ENCODE results near the gene BNC2.

BNC2 gene

DNA sequence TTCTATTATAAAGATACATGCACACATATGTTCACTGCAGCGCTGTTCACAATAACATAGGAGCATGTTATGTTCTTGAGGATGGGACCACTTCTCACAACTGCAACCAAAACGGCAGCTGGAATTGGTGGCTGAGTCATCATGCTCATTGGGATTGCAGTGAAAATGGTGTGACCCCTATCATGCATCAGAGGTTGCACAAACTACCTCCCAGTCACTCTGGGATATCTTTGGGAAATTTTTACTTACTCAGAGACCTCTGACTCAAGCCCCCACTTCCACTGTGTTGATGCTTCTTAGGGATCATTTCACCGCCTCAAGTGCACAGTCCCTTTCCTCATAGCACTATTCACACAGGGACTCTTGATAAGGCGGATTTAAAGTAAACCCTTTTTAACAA lies 474.1 kb downstream of the BNC2 start:
- Mint-ChIP-seq H3K36me3 (no peaks in the 10 kb centered on the region), H3K27ac (no peak overlapping the region), H3K9me3 (peaks cover 15% of the 10 kb centered on the region), H3K4me3 (no peak overlapping the region), H3K4me1 (no peaks in the 10 kb centered on the region)
- no peak for DNase-seq (ENCODE audit: low spot score in 2 of 2)
- ATAC-seq, result no peak

- DNase-seq (ENCODE audit: low spot score in 2 of 2), result no peak
- Mint-ChIP-seq H3K36me3 (no peaks in the 10 kb centered on the region), H3K4me3 (no peak overlapping the region), H3K4me1 (no peaks in the 10 kb centered on the region), H3K27ac (no peak overlapping the region), H3K9me3 (peaks cover 7% of the 10 kb centered on the region)
- ATAC-seq, result no peak
Observed at GRCh38 chr9:16391369-16391768, 479.1 kb downstream of the BNC2 start.

- Mint-ChIP-seq H3K4me3 (no peak overlapping the region), H3K4me1 (no peaks in the 10 kb centered on the region), H3K9me3 (peaks cover 10% of the 10 kb centered on the region), H3K27ac (no peak overlapping the region), H3K36me3 (no peaks in the 10 kb centered on the region)
- DNase-seq (ENCODE audit: low spot score in 2 of 2), result no peak
- no peak for ATAC-seq
Observed at GRCh38 chr9:16387382-16387781, 483.1 kb downstream of the BNC2 start.

DNA sequence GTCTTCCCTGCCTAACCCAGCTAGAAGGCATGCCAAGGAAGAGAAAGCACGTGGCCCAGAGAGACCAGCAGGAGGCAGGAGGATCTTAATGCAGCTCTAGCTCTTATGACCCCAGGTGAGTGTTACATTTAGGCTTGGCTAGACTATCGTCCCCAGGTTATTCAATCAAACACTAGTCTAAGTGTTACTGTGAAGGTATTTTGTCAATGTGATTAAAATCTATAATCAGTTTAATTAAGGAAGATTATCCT lies 483.7 kb downstream of the BNC2 start:
- no peaks in the 10 kb centered on the region for H3K4me1 Mint-ChIP-seq
- H3K27ac Mint-ChIP-seq, result no peak overlapping the region
- no peak for ATAC-seq
- no peak overlapping the region for H3K4me3 Mint-ChIP-seq
- peaks cover 10% of the 10 kb centered on the region for H3K9me3 Mint-ChIP-seq
- H3K36me3 Mint-ChIP-seq, result no peaks in the 10 kb centered on the region
- DNase-seq (ENCODE audit: low spot score in 2 of 2), result no peak

DNA sequence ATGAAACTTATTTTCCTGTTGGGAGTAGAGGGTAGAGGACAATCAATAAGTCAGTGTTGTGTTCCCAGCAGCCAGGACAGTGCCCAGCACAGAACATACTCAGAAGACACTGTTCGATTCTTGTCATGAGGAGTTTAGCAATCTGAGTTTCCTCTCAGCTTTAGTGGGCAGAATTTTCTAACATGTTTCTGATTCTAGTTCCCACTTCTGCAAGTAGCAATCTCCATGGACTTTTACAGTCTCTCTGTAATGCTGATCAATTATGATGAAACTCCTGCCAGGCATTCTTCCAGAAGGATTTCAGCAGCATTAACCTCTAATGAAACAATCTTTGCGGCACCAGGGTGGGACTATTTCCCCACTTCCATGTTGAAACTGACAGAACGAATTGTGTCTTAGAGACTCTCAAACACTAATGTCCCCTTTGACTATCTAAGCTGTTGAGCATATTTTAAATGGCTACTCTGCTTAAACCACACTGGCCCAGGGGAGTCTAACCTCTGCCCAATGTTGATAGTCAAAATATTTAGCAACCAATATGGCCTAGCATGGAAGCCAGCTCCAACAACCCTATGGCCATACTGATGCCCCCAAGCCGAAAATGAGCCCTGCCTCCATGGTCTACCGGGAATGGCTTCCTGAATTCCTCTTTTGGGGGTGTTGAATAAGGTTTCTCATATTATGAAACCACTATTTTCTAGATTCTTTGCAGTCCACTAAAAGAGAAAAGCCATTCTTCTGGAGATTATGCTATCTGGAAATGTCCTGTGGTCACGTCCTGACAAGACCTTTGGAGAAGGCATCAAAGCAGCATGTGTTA lies 484.3 kb downstream of the BNC2 start:
- Mint-ChIP-seq H3K4me1 (no peaks in the 10 kb centered on the region), H3K4me3 (no peak overlapping the region), H3K27ac (no peak overlapping the region), H3K36me3 (no peaks in the 10 kb centered on the region), H3K9me3 (peaks cover 10% of the 10 kb centered on the region)
- DNase-seq (ENCODE audit: low spot score in 2 of 2) (no peak), ATAC-seq (no peak)

DNA sequence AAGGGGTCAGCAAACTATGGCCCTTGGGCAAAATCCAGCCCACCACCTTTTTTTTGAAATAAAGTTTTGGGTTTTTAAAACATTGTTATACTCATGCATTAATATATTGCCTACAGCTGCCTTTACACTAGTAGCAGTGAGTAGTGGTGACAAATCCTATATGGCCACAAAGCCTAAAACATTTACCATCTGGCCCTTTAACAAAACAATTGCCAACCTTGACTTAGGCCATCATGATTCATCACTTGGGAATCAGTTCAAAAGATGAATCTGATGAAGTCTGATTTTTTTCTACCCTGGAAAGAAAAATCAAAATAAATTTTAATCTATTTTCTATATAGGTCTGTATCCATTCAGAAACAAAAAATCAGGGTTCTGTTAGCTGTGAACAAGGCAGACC lies 484.9 kb downstream of the BNC2 start:
- Mint-ChIP-seq H3K4me1 (no peaks in the 10 kb centered on the region), H3K4me3 (no peak overlapping the region), H3K36me3 (no peaks in the 10 kb centered on the region), H3K9me3 (peaks cover 10% of the 10 kb centered on the region), H3K27ac (no peak overlapping the region)
- ATAC-seq (no peak), DNase-seq (ENCODE audit: low spot score in 2 of 2) (no peak)

- ATAC-seq (no peak), DNase-seq (ENCODE audit: low spot score in 2 of 2) (no peak)
- Mint-ChIP-seq H3K27ac (no peak overlapping the region), H3K9me3 (peaks cover 10% of the 10 kb centered on the region), H3K36me3 (no peaks in the 10 kb centered on the region), H3K4me1 (no peaks in the 10 kb centered on the region), H3K4me3 (no peak overlapping the region)
Observed at GRCh38 chr9:16384993-16385392, 485.5 kb downstream of the BNC2 start.

DNA sequence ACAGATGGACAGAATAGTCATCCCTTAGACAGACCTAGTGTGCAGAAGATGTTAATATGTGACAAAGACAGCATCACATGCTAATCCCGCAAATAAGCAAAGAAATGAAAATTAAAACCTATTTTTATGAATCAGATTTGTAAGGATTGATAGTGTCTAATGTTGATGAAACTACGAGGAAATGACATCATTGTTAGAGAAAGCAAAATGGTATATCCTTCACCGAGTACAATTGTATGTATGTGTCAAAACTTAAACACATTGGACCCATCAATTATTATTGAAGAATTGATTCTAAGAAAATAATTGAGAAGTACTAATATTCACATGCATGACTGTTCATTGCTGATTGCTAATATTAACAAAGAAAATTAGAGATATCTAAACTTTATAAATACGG lies 493.2 kb downstream of the BNC2 start:
- Mint-ChIP-seq H3K4me3 (no peak overlapping the region), H3K27ac (no peak overlapping the region), H3K9me3 (peaks cover 7% of the 10 kb centered on the region), H3K4me1 (no peaks in the 10 kb centered on the region), H3K36me3 (no peaks in the 10 kb centered on the region)
- ATAC-seq (no peak), DNase-seq (ENCODE audit: low spot score in 2 of 2) (no peak)

DNA sequence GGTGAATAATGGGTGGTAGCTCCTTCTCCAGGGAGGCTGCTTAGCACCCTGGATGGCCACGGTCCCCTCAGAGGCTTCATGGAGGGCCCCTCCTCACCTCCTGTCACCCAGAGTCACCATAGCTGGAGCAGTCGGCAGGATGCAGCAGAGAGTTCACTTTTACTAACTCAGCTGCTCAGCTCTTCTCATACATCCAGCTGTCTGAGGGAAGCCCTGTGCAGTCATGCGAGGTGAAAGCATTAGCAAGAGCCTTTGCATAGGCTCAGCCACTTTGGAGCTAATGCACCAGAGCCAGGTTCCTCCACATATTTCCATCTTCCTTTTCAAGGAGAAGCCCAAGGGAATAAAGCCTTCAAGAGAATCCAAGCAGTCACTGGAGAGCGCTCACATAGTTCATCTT lies 499.2 kb downstream of the BNC2 start:
- no peaks in the 10 kb centered on the region for H3K4me1 Mint-ChIP-seq
- H3K36me3 Mint-ChIP-seq, result no peaks in the 10 kb centered on the region
- peaks cover 17% of the 10 kb centered on the region for H3K9me3 Mint-ChIP-seq
- DNase-seq (ENCODE audit: low spot score in 2 of 2) (no peak), ATAC-seq (no peak)
- H3K4me3 Mint-ChIP-seq, result no peak overlapping the region
- no peak overlapping the region for H3K27ac Mint-ChIP-seq

DNA sequence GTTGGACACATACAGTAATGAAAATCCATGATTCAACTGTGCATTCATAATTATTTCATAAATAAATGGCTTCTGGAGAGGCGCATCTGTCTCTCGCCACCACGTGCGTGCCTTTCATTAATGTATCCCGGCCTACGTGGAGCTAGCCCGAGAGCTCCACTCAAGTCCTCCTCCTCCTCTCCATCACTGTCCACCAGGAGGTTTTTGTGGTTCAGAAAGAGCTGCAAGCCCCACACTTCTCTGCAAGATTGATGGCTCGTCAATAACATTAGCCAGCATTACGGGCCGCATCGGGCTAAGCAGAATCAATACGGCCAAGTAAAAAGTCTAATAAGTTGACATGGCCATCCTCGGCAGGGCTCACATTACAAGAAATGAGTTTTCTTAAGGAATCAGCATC lies 499.8 kb downstream of the BNC2 start:
- peaks cover 21% of the 10 kb centered on the region for H3K9me3 Mint-ChIP-seq
- H3K27ac Mint-ChIP-seq, result no peak overlapping the region

DNA sequence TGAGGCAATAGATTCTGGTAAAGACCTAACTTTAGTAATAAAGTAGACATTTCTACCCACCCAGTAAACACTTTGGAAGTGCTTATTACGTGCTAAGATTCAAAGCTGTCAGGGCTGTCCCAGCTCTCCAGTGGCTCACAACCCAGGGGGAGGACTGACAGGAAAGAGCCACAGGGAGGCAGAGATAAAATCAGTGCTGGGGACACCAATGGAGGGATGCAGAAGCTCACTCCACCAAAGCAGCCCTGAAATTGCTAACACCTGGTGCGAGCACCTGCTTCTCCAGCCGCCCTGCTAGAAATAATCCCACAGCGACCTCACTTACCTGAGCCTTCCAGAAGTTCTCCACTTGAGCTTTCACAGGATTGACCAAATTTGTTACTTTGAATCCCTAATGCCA lies 501.0 kb downstream of the BNC2 start:
- ATAC-seq (no peak), DNase-seq (ENCODE audit: low spot score in 2 of 2) (no peak)
- Mint-ChIP-seq H3K9me3 (peaks cover 24% of the 10 kb centered on the region), H3K4me3 (no peak overlapping the region), H3K36me3 (no peaks in the 10 kb centered on the region), H3K27ac (no peak overlapping the region), H3K4me1 (no peaks in the 10 kb centered on the region)

More for the DNA sequence above, 499.8 kb downstream of the BNC2 start:
- H3K4me1 Mint-ChIP-seq, result no peaks in the 10 kb centered on the region
- no peaks in the 10 kb centered on the region for H3K36me3 Mint-ChIP-seq
- ATAC-seq, result no peak
- no peak overlapping the region for H3K4me3 Mint-ChIP-seq
- DNase-seq (ENCODE audit: low spot score in 2 of 2), result no peak

DNA sequence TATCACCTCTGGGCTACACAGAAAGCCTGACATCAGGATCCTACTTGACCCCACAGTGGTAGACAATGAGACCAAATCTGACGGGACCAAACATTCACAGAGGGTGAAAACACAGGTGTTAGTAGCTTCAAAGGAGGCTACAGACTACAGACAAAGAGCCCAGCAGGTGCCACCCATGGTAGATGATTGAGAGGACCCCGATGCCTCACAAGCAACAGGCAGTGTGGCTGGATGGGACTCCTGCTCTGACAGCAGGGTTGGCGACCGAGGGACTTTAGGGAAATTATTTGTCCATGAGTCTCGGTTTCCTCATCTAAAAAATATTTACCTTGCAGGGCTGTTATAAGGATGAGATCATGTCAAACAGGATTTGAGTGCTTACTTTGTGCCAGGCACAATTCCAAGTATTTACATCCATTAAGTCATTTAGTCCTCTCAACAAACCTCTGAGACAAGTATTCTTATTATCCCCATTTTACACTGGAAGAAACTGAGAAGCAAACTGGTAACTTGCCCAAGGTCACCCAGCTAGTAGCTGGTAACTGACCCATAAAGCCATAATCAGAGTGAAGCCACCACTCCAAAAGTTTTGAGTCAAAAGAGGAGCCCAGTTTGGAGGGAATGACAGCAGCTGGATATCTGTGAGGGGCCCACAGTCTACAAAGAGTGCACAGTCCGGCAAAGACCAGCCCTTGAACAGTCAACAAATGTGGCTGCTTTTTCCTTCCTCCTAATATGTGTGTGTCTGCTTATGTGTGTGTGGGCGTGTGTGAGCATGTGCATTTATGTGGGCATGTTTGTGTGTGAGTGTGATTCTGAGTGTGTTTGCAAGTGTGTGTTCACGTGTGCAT lies 502.0 kb downstream of the BNC2 start:
- ATAC-seq, result peak; percentile 5
- no peaks in the 10 kb centered on the region for H3K4me1 Mint-ChIP-seq
- H3K9me3 Mint-ChIP-seq, result peaks cover 24% of the 10 kb centered on the region
- no peaks in the 10 kb centered on the region for H3K36me3 Mint-ChIP-seq
- H3K4me3 Mint-ChIP-seq, result no peak overlapping the region
- no peak for DNase-seq (ENCODE audit: low spot score in 2 of 2)
- H3K27ac Mint-ChIP-seq, result no peak overlapping the region

GRCh38 chr9:16367605-16368231 lies 502.8 kb downstream of the BNC2 start:
- H3K4me3 Mint-ChIP-seq, result no peak overlapping the region
- H3K9me3 Mint-ChIP-seq, result peaks cover 21% of the 10 kb centered on the region
- H3K27ac Mint-ChIP-seq, result no peak overlapping the region
- no peaks in the 10 kb centered on the region for H3K36me3 Mint-ChIP-seq
- H3K4me1 Mint-ChIP-seq, result no peaks in the 10 kb centered on the region
- ATAC-seq, result no peak
- no peak for DNase-seq (ENCODE audit: low spot score in 2 of 2)

- no peak for DNase-seq (ENCODE audit: low spot score in 2 of 2)
- H3K9me3 Mint-ChIP-seq, result peaks cover 16% of the 10 kb centered on the region
- no peaks in the 10 kb centered on the region for H3K4me1 Mint-ChIP-seq
- H3K36me3 Mint-ChIP-seq, result no peaks in the 10 kb centered on the region
- ATAC-seq, result no peak
- H3K27ac Mint-ChIP-seq, result no peak overlapping the region
- H3K4me3 Mint-ChIP-seq, result no peak overlapping the region
Observed at GRCh38 chr9:16364347-16364746, 506.1 kb downstream of the BNC2 start.

GRCh38 chr9:16363916-16364315 lies 506.6 kb downstream of the BNC2 start:
- Mint-ChIP-seq H3K36me3 (no peaks in the 10 kb centered on the region), H3K4me1 (no peaks in the 10 kb centered on the region), H3K27ac (no peak overlapping the region), H3K4me3 (no peak overlapping the region), H3K9me3 (peaks cover 19% of the 10 kb centered on the region)
- DNase-seq (ENCODE audit: low spot score in 2 of 2), result no peak
- no peak for ATAC-seq

Measured in stimulated activated effector memory CD8-positive, alpha-beta T cell treated with anti-CD3 and anti-CD28 coated beads, Interleukin-12 subunit alpha, Interleukin-12 subunit beta, amount 100 ng/mL, for 72 hours (primary cell).